Ovary (tissue), 3 donors: ENCODE results near the gene IQGAP2.

Experiments used
- CTCF ChIP-seq, 3 donors: fragments of 450-650 bp in 2 of 3; fragments of 200-600 bp in 1 of 3; IDR thresholded peaks; one replicate each; pipeline versions ENCODE4 v1.5.1 to v1.8.0; 2016 to 2022; ENCODE audit warnings: antibody characterized with exemption in 3 of 3, mild to moderate bottlenecking in 1 of 3
- EP300 ChIP-seq: sonication (generic); formaldehyde crosslinking; IDR thresholded peaks from one replicate; pipeline ENCODE4 v1.6.1; 2017; ENCODE audit warnings: antibody characterized with exemption
- POLR2A ChIP-seq: fragments of 450-650 bp; IDR thresholded peaks from one replicate; pipeline ENCODE4 v1.6.1; 2017; ENCODE audit warnings: antibody characterized with exemption, mild to moderate bottlenecking, moderate library complexity
- donor health status: DM: no; HTN: no; CAD: no.

GRCh38 chr5:76669245-76669644 is 266.2 kb downstream of the IQGAP2 start:
- TF ChIP-seq CTCF (IDR thresholded peaks at IDR 0.05) (no peak), POLR2A (no peak), EP300 (no peak)
